Upper lobe of left lung (tissue), 4 donors: ENCODE data around the gene KCNJ10.

Experiments
- CTCF ChIP-seq, 6 experiments: fragments of 450-650 bp in 4 of 6; fragments of 200-600 bp in 2 of 6; sonication (generic) in 2 of 6; IDR thresholded peaks; one replicate each; pipeline ENCODE4 v1.5.1; 2016 to 2019; ENCODE audit warnings: antibody characterized with exemption in 6 of 6
- EP300 ChIP-seq, 4 donors: sonication (generic); formaldehyde crosslinking; IDR thresholded peaks; one replicate each; pipeline ENCODE4 v1.5.1; 2017; ENCODE audit warnings: antibody characterized with exemption in 4 of 4, control low read depth in 2 of 4
- POLR2A ChIP-seq, 4 donors: fragments of 450-650 bp; IDR thresholded peaks; one replicate each; pipeline ENCODE4 v1.5.1; 2016 to 2017; ENCODE audit warnings: antibody characterized with exemption in 4 of 4, mild to moderate bottlenecking in 2 of 4
- POLR2AphosphoS5 ChIP-seq, 2 donors: sonication (generic); formaldehyde crosslinking; IDR thresholded peaks; one replicate each; pipeline ENCODE4 v1.5.1; 2017; ENCODE audit warnings: antibody characterized with exemption in 2 of 2

GRCh38 chr1:159960721-159961381, 109.1 kb downstream of the KCNJ10 start:
- no peak for TF ChIP-seq CTCF (IDR thresholded peaks at IDR 0.05)
- no peak for TF ChIP-seq POLR2A (IDR thresholded peaks at IDR 0.05)
- no peak for TF ChIP-seq POLR2AphosphoS5 (IDR thresholded peaks at IDR 0.05)
- no peak for TF ChIP-seq EP300 (IDR thresholded peaks at IDR 0.05)
